Measurements from ENCODE around the gene STX1A. TPM values are rescaled to one million over a fixed set of nuclear protein-coding genes. Genes with fewer than 3 reads are reported as not detected.

The STX1A gene
- total and polyA plus RNA-seq, 2 of the 13 experiments (the other 11 are each of a cell fraction or from before 2014, with no cell fraction given), result 6.1 to 12.2 TPM

- ATAC-seq (no peak), FAIRE-seq (no peak)
- 0% methylated on average over 1 of the region's 2 CpGs for WGBS (ENCODE audit: low lambda C conversion rate)
Measured at GRCh38 chr7:73732397-73732796, 12.9 kb upstream of the STX1A start.

GRCh38 chr7:73730485-73730884, 11.0 kb upstream of the STX1A start:
- FAIRE-seq (no peak), DNase-seq (ENCODE audit: low spot score) (no peak), ATAC-seq (no peak)
- intact Hi-C loops (cut with micrococcal nuclease; ENCODE audit: unreplicated experiment), result no loop called here
- H3K27me3 ChIP-seq (ENCODE audit: control insufficient read depth in 1 of 2, insufficient read depth in 2 of 2, low read length in 2 of 2), result no peaks in the 10 kb centered on the region; a peak in 1 of 5 replicates
- 19% methylated on average over 3 of the region's 3 CpGs for WGBS (ENCODE audit: low lambda C conversion rate)
- H3K27ac ChIP-seq (ENCODE audit: extremely low read length, insufficient read depth, low read length), result no peak overlapping the region
- H3K9me3 ChIP-seq (ENCODE audit: low read length), result no peaks in the 10 kb centered on the region
- no peaks in the 10 kb centered on the region for H3K36me3 ChIP-seq (replicated peaks in 1 of 2; ENCODE audit: control insufficient read depth in 1 of 2, insufficient read depth in 2 of 2, low read length in 2 of 2)
- no peak overlapping the region for H3K9ac ChIP-seq (ENCODE audit: insufficient read depth, low read depth, low read length)
- no peak overlapping the region for H3K4me3 ChIP-seq (replicated peaks in 1 of 3; ENCODE audit: insufficient read depth in 1 of 3, low read depth in 2 of 3, low read length in 3 of 3)
- H2AFZ ChIP-seq (ENCODE audit: low read length), result no peak overlapping the region
- H3K79me2 ChIP-seq (ENCODE audit: insufficient read depth, low read length), result no peaks in the 10 kb centered on the region
- H3K4me1 ChIP-seq (ENCODE audit: insufficient read depth, low read length), result peaks cover 24% of the 10 kb centered on the region
- no peaks in the 10 kb centered on the region for H4K20me1 ChIP-seq (ENCODE audit: insufficient read depth, low read length)
- in situ Hi-C loops (cut with HindIII; ENCODE audit: extremely low pct_ligation_motif_present, low pct_unique_long_range_greater_than_20kb), result no loop called here
- BruUV-seq (replicated peaks), result no TSS peak
- no peak overlapping the region for H3K4me2 ChIP-seq (ENCODE audit: low read depth, low read length)
- ChIA-PET POLR2A (no interaction called here), CTCF (ENCODE audit: low intra/inter-chr PET ratio, low total read pairs) (no interaction called here)
- no peak for TF ChIP-seq ZNF614 (CRISPR knock-in tag; IDR thresholded peaks at IDR 0.05; ENCODE audit: borderline replicate concordance)
- no peak for TF ChIP-seq ZNF451 (CRISPR knock-in tag; IDR thresholded peaks at IDR 0.05)
- TF ChIP-seq ZNF746 (CRISPR knock-in tag; IDR thresholded peaks at IDR 0.05), result no peak
- no peak for TF ChIP-seq ZHX2 (IDR thresholded peaks at IDR 0.05; ENCODE audit: low read depth)
- TF ChIP-seq ZHX2 (CRISPR knock-in tag; IDR thresholded peaks at IDR 0.05; ENCODE audit: borderline replicate concordance), result no peak
- no peak for TF ChIP-seq ZNF549 (CRISPR knock-in tag; IDR thresholded peaks at IDR 0.05)
- TF ChIP-seq SMARCE1 (IDR thresholded peaks at IDR 0.05; ENCODE audit: borderline replicate concordance), result no peak
- no peak for TF ChIP-seq ZNF441 (CRISPR knock-in tag; IDR thresholded peaks at IDR 0.05; ENCODE audit: borderline replicate concordance)
- no peak for TF ChIP-seq ZBTB3 (CRISPR knock-in tag; IDR thresholded peaks at IDR 0.05; ENCODE audit: borderline replicate concordance, low read depth)
- no peak for TF ChIP-seq ZNF704 (CRISPR knock-in tag; IDR thresholded peaks at IDR 0.05; ENCODE audit: borderline replicate concordance)

More at GRCh38 chr7:73732397-73732796, 12.9 kb upstream of the STX1A start:
- Histone ChIP-seq H4K20me1 (ENCODE audit: insufficient read depth, low read length) (no peaks in the 10 kb centered on the region), H3K9ac (ENCODE audit: insufficient read depth, low read depth, low read length) (no peak overlapping the region), H3K9me3 (ENCODE audit: low read length) (no peaks in the 10 kb centered on the region), H3K4me1 (ENCODE audit: insufficient read depth, low read length) (peaks cover 17% of the 10 kb centered on the region), H3K4me3 (replicated peaks in 1 of 3; ENCODE audit: insufficient read depth in 1 of 3, low read depth in 2 of 3, low read length in 3 of 3) (no peak overlapping the region), H3K36me3 (replicated peaks in 1 of 2; ENCODE audit: control insufficient read depth in 1 of 2, insufficient read depth in 2 of 2, low read length in 2 of 2) (peaks cover 0 to 5% of the 10 kb centered on the region in 2 experiments; a peak in 1 of 5 replicates), H3K4me2 (ENCODE audit: low read depth, low read length) (no peak overlapping the region), H3K27ac (ENCODE audit: extremely low read length, insufficient read depth, low read length) (no peak overlapping the region), H2AFZ (ENCODE audit: low read length) (no peak overlapping the region), H3K79me2 (ENCODE audit: insufficient read depth, low read length) (no peaks in the 10 kb centered on the region), H3K27me3 (ENCODE audit: control insufficient read depth in 1 of 2, insufficient read depth in 2 of 2, low read length in 2 of 2) (no peaks in the 10 kb centered on the region)
- TF ChIP-seq ELF1 (CRISPR knock-in tag; IDR thresholded peaks at IDR 0.05), result no peak
- peak; percentile 92 for TF ChIP-seq ZNF121 (CRISPR knock-in tag; IDR thresholded peaks at IDR 0.05)
- no peak for TF ChIP-seq ZNF792 (CRISPR knock-in tag; IDR thresholded peaks at IDR 0.05)
- TF ChIP-seq MTA1 (CRISPR knock-in tag; IDR thresholded peaks at IDR 0.05; ENCODE audit: borderline replicate concordance), result no peak
- TF ChIP-seq ZNF282 (IDR thresholded peaks at IDR 0.05; ENCODE audit: partially characterized antibody), result no peak
- no peak for TF ChIP-seq KLF16 (CRISPR knock-in tag; IDR thresholded peaks at IDR 0.05)
- TF ChIP-seq ZFP82 (CRISPR knock-in tag; IDR thresholded peaks at IDR 0.05; ENCODE audit: borderline replicate concordance), result no peak
- TF ChIP-seq DPF2 (CRISPR knock-in tag; IDR thresholded peaks at IDR 0.05; ENCODE audit: borderline replicate concordance, low read depth), result no peak
- in situ Hi-C loops (cut with HindIII; ENCODE audit: extremely low pct_ligation_motif_present, low pct_unique_long_range_greater_than_20kb), result no loop called here
- ChIA-PET CTCF (ENCODE audit: low intra/inter-chr PET ratio, low total read pairs) (no interaction called here), POLR2A (interaction anchor here (0.9 kb wide), 1 partner anchor 13 kb away, joined by 4 read pairs; the partner anchor contains the start of gene STX1A)
- no peak for DNase-seq (ENCODE audit: low spot score)
- intact Hi-C loops (cut with micrococcal nuclease; ENCODE audit: unreplicated experiment), result no loop called here
- BruUV-seq (replicated peaks), result no TSS peak
